ENCODE data around the gene SETDB2. TPM values are rescaled to one million over a fixed set of nuclear protein-coding genes. Genes with fewer than 3 reads are reported as not detected.

Gene SETDB2
- polyA plus RNA-seq, 3 donors: 20.6 to 22.7 (median 21.9) TPM

- DNase-seq (ENCODE audit: low read depth in 3 of 3, low spot score in 2 of 3): no peak
These were observed 20.0 kb upstream of the SETDB2 start for GRCh38 chr13:49424011-49424560.

GRCh38 chr13:49428041-49428763, 15.9 kb upstream of the SETDB2 start:
- no peak for DNase-seq (ENCODE audit: low read depth in 3 of 3, low spot score in 2 of 3)

- no peak for DNase-seq (ENCODE audit: low read depth in 3 of 3, low spot score in 2 of 3)
These were observed 15.0 kb upstream of the SETDB2 start for GRCh38 chr13:49429121-49429520.

- DNase-seq (ENCODE audit: low read depth in 3 of 3, low spot score in 2 of 3): no peak
These were observed 8.1 kb upstream of the SETDB2 start for GRCh38 chr13:49435992-49436391.

GRCh38 chr13:49436890-49437289, 7.2 kb upstream of the SETDB2 start:
- DNase-seq (ENCODE audit: low read depth in 3 of 3, low spot score in 2 of 3): no peak

- DNase-seq (ENCODE audit: low read depth in 3 of 3, low spot score in 2 of 3): no peak
These were observed 6.4 kb upstream of the SETDB2 start for GRCh38 chr13:49437705-49438104.

GRCh38 chr13:49439609-49440008, 4.5 kb upstream of the SETDB2 start:
- DNase-seq (ENCODE audit: low read depth in 3 of 3, low spot score in 2 of 3): no peak

GRCh38 chr13:49441312-49441711, 2.8 kb upstream of the SETDB2 start:
- DNase-seq (ENCODE audit: low read depth in 3 of 3, low spot score in 2 of 3): no peak

GRCh38 chr13:49441846-49442245, 2.2 kb upstream of the SETDB2 start:
- DNase-seq (ENCODE audit: low read depth in 3 of 3, low spot score in 2 of 3): no peak

- no peak for DNase-seq (ENCODE audit: low read depth in 3 of 3, low spot score in 2 of 3)
These were observed 744 bp upstream of the SETDB2 start for GRCh38 chr13:49443357-49443703.

- peak in 1 of 3 donors; percentile 37 for DNase-seq (ENCODE audit: low read depth in 3 of 3, low spot score in 2 of 3)
These were observed 686 bp downstream of the SETDB2 start for GRCh38 chr13:49444524-49445395.

- no peak for DNase-seq (ENCODE audit: low read depth in 3 of 3, low spot score in 2 of 3)
These were observed 2.4 kb downstream of the SETDB2 start for GRCh38 chr13:49446473-49446872.

GRCh38 chr13:49448753-49449152, 4.7 kb downstream of the SETDB2 start:
- no peak for DNase-seq (ENCODE audit: low read depth in 3 of 3, low spot score in 2 of 3)

- no peak for DNase-seq (ENCODE audit: low read depth in 3 of 3, low spot score in 2 of 3)
These were observed 6.2 kb downstream of the SETDB2 start for GRCh38 chr13:49450105-49450819.

- DNase-seq (ENCODE audit: low read depth in 3 of 3, low spot score in 2 of 3): no peak
These were observed 8.8 kb downstream of the SETDB2 start for GRCh38 chr13:49452725-49453457.

GRCh38 chr13:49453465-49453864, 9.4 kb downstream of the SETDB2 start:
- DNase-seq (ENCODE audit: low read depth in 3 of 3, low spot score in 2 of 3): no peak

GRCh38 chr13:49454388-49455006, 10.4 kb downstream of the SETDB2 start:
- no peak for DNase-seq (ENCODE audit: low read depth in 3 of 3, low spot score in 2 of 3)

GRCh38 chr13:49455007-49455398, 10.9 kb downstream of the SETDB2 start:
- no peak for DNase-seq (ENCODE audit: low read depth in 3 of 3, low spot score in 2 of 3)

GRCh38 chr13:49456156-49456555, 12.1 kb downstream of the SETDB2 start:
- DNase-seq (ENCODE audit: low read depth in 3 of 3, low spot score in 2 of 3): no peak

GRCh38 chr13:49457221-49457620, 13.1 kb downstream of the SETDB2 start:
- DNase-seq (ENCODE audit: low read depth in 3 of 3, low spot score in 2 of 3): no peak
